ENCODE results near the gene FCGR3A.
"Not testable (repeated sequence)": the region's sequence is repeated elsewhere in the genome, so short reads cannot be mapped to it uniquely, and the experiment has no call there.

GRCh38 chr1:161560960-161561715 lies 11.5 kb upstream of the FCGR3A start:
- not testable (repeated sequence) for TF ChIP-seq POLR2AphosphoS5, CTCF, POLR2A (IDR thresholded peaks at IDR 0.05)

Measured in gastroesophageal sphincter (tissue), 3 donors.